ENCODE results near the gene ADGRG6.

Gene ADGRG6

GRCh38 chr6:142462260-142462659, 160.5 kb downstream of the ADGRG6 start:
- H3K4me1 ChIP-seq (ENCODE audit: control insufficient read depth, insufficient read depth, low read length): no peaks in the 10 kb centered on the region
- no peaks in the 10 kb centered on the region for H3K9me3 ChIP-seq (ENCODE audit: control insufficient read depth, low read length)
- WGBS, 2 experiments: 91 to 95% methylated on average over 2 of the region's 2 CpGs
- no peak overlapping the region for H3K4me3 ChIP-seq (ENCODE audit: insufficient read depth, low read depth, low read length)
- no peaks in the 10 kb centered on the region for H3K36me3 ChIP-seq (ENCODE audit: control insufficient read depth, insufficient read depth, low read length)
- no peaks in the 10 kb centered on the region for H3K27me3 ChIP-seq (ENCODE audit: control insufficient read depth, insufficient read depth, low read length, poor library complexity, severe bottlenecking)
- H3K27ac ChIP-seq (ENCODE audit: insufficient read depth, low read depth, low read length, poor library complexity, severe bottlenecking): no peak overlapping the region

DNA sequence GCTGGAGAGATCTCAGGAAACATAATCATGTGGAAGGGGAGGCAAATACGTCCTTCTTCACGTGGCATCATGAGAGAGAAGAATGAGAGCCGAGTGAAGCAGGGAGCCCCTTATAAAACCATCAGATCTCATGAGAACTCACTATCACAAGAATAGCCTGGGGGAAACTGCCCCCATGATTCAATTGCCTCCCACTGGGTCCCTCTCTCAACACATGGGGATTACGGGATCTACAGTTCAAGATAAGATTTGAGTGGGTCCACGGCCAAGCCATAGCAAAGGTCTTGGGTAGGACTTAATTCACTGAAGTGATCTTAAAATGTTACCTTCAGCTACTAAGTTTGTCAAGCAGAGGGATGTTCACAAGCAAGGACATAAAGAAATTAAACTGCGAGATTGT, 162.2 kb downstream of the ADGRG6 start:
- 91 to 93% methylated on average over 6 of the region's 6 CpGs for WGBS, 2 experiments
- no peaks in the 10 kb centered on the region for H3K9me3 ChIP-seq (ENCODE audit: control insufficient read depth, low read length)

DNA sequence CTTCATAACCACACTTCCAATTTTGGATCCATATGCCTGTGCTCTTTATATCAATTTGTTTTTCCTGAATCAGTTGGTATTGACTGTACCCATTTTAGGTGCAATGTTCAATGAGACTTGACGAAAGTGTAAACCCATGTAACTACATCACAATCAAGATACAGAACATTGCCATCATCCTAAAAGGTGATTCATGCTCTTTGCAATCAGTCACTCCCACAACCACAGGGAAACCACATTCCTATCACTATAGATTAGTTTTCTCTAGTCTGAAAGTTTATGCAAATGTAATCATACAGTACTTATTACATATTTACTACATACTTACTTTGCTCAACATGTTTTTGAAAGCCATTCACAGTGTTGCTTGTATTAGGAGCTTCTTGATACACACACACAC, 167.4 kb downstream of the ADGRG6 start:
- 90 to 94% methylated on average over 1 of the region's 1 CpG for WGBS, 2 experiments
- Histone ChIP-seq H3K27ac (ENCODE audit: insufficient read depth, low read depth, low read length, poor library complexity, severe bottlenecking) (no peak overlapping the region), H3K4me3 (ENCODE audit: insufficient read depth, low read depth, low read length) (no peak overlapping the region), H3K36me3 (ENCODE audit: control insufficient read depth, insufficient read depth, low read length) (no peaks in the 10 kb centered on the region), H3K27me3 (ENCODE audit: control insufficient read depth, insufficient read depth, low read length, poor library complexity, severe bottlenecking) (no peaks in the 10 kb centered on the region), H3K9me3 (ENCODE audit: control insufficient read depth, low read length) (no peaks in the 10 kb centered on the region), H3K4me1 (ENCODE audit: control insufficient read depth, insufficient read depth, low read length) (no peaks in the 10 kb centered on the region)

More for the DNA sequence above, 162.2 kb downstream of the ADGRG6 start:
- Histone ChIP-seq H3K36me3 (ENCODE audit: control insufficient read depth, insufficient read depth, low read length) (no peaks in the 10 kb centered on the region), H3K4me3 (ENCODE audit: insufficient read depth, low read depth, low read length) (no peak overlapping the region), H3K4me1 (ENCODE audit: control insufficient read depth, insufficient read depth, low read length) (no peaks in the 10 kb centered on the region), H3K27me3 (ENCODE audit: control insufficient read depth, insufficient read depth, low read length, poor library complexity, severe bottlenecking) (no peaks in the 10 kb centered on the region), H3K27ac (ENCODE audit: insufficient read depth, low read depth, low read length, poor library complexity, severe bottlenecking) (no peak overlapping the region)

- Histone ChIP-seq H3K4me1 (ENCODE audit: control insufficient read depth, insufficient read depth, low read length) (no peaks in the 10 kb centered on the region), H3K4me3 (ENCODE audit: insufficient read depth, low read depth, low read length) (no peak overlapping the region), H3K27ac (ENCODE audit: insufficient read depth, low read depth, low read length, poor library complexity, severe bottlenecking) (no peak overlapping the region), H3K9me3 (ENCODE audit: control insufficient read depth, low read length) (no peaks in the 10 kb centered on the region), H3K36me3 (ENCODE audit: control insufficient read depth, insufficient read depth, low read length) (no peaks in the 10 kb centered on the region), H3K27me3 (ENCODE audit: control insufficient read depth, insufficient read depth, low read length, poor library complexity, severe bottlenecking) (no peaks in the 10 kb centered on the region)
- WGBS, 2 experiments: 83 to 100% methylated on average over 1 of the region's 1 CpG
These were observed 168.6 kb downstream of the ADGRG6 start for GRCh38 chr6:142470421-142470820.

DNA sequence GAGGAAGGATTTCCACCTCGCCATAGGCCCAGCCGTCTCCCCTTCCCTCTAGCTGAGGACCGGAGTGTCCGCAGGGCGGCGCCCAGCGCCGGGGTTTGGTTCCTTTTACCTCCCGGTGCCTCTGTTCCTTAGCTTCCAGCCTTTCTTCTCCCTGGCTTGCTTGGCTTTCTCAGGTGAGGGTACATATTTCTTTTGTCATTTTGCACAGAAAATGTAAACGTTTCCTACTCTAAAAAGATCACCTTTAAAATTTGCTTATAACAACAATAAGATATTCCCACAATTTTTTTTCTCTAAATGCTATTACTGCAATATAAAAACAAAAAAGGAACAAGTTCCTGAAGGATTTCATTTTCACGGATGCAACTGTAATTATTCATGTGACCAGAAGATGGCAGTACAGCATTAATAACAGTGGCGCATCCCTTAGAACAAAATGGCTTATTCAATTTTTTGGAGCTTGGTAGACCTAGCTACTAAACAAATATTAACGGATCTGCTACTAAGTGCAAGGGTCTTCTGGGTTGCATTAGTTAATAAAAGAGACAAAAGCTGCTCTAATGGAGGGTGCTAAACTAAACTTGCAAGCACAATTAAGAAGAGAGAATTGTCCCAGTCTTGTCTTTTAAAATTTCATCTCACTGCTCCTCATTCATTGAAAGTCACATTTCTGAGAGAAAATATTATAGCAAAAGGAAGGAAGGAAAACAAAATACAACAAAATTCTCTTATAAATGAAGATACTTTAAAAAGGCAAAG, 172.9 kb downstream of the ADGRG6 start:
- H3K9me3 ChIP-seq (ENCODE audit: control insufficient read depth, low read length): no peaks in the 10 kb centered on the region
- no peaks in the 10 kb centered on the region for H3K4me1 ChIP-seq (ENCODE audit: control insufficient read depth, insufficient read depth, low read length)
- no peaks in the 10 kb centered on the region for H3K36me3 ChIP-seq (ENCODE audit: control insufficient read depth, insufficient read depth, low read length)
- H3K27me3 ChIP-seq (ENCODE audit: control insufficient read depth, insufficient read depth, low read length, poor library complexity, severe bottlenecking): no peaks in the 10 kb centered on the region
- H3K4me3 ChIP-seq (ENCODE audit: insufficient read depth, low read depth, low read length): no peak overlapping the region
- 9 to 10% methylated on average over 13 of the region's 13 CpGs for WGBS, 2 experiments
- no peak overlapping the region for H3K27ac ChIP-seq (ENCODE audit: insufficient read depth, low read depth, low read length, poor library complexity, severe bottlenecking)

DNA sequence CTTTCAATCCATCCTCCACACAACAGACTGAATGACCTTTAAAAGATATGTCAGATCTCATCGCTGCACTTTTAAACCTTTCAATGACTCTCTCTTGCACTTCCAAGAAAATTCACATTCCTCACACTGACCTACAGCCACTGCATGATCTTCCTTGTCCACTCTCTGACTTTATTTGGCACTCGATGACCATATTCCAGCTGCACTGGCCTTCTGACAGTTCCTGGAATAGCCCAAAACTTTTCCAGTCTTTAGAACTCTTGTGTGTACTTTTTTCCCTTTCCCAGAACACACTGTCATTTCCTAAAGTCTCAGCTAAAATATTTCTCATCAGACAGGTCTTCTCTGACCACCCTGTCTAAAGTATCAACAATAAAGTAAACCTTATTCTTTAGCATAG, 174.6 kb downstream of the ADGRG6 start:
- Histone ChIP-seq H3K9me3 (ENCODE audit: control insufficient read depth, low read length) (no peaks in the 10 kb centered on the region), H3K4me3 (ENCODE audit: insufficient read depth, low read depth, low read length) (no peak overlapping the region), H3K4me1 (ENCODE audit: control insufficient read depth, insufficient read depth, low read length) (no peaks in the 10 kb centered on the region), H3K36me3 (ENCODE audit: control insufficient read depth, insufficient read depth, low read length) (no peaks in the 10 kb centered on the region), H3K27me3 (ENCODE audit: control insufficient read depth, insufficient read depth, low read length, poor library complexity, severe bottlenecking) (no peaks in the 10 kb centered on the region), H3K27ac (ENCODE audit: insufficient read depth, low read depth, low read length, poor library complexity, severe bottlenecking) (no peak overlapping the region)
- 89 to 92% methylated on average over 2 of the region's 2 CpGs for WGBS, 2 experiments

DNA sequence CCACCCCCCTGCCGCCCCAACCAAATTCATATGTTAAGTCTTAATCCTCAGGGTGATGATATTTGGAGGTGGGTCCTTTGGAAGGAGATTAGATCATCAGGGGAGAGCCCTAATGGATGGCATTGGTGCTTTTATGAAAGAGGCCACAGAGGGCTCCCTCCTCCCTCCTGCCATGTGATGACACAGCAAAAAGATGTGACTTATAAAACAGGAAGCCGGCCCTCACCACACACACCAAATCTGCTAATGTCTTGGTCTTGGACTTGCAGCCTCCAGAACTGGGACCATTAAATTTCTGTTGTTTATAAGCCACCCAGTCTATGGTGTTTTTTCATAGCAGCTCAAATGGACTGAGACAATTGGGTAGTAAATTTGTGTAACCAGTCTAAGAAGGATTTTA, 176.3 kb downstream of the ADGRG6 start:
- no peaks in the 10 kb centered on the region for H3K4me1 ChIP-seq (ENCODE audit: control insufficient read depth, insufficient read depth, low read length)
- H3K4me3 ChIP-seq (ENCODE audit: insufficient read depth, low read depth, low read length): no peak overlapping the region
- H3K9me3 ChIP-seq (ENCODE audit: control insufficient read depth, low read length): no peaks in the 10 kb centered on the region
- 88 to 91% methylated on average over 1 of the region's 2 CpGs for WGBS, 2 experiments
- H3K27ac ChIP-seq (ENCODE audit: insufficient read depth, low read depth, low read length, poor library complexity, severe bottlenecking): no peak overlapping the region
- no peaks in the 10 kb centered on the region for H3K27me3 ChIP-seq (ENCODE audit: control insufficient read depth, insufficient read depth, low read length, poor library complexity, severe bottlenecking)
- no peaks in the 10 kb centered on the region for H3K36me3 ChIP-seq (ENCODE audit: control insufficient read depth, insufficient read depth, low read length)

- no peaks in the 10 kb centered on the region for H3K9me3 ChIP-seq (ENCODE audit: control insufficient read depth, low read length)
- H3K4me3 ChIP-seq (ENCODE audit: insufficient read depth, low read depth, low read length): no peak overlapping the region
- 87 to 91% methylated on average over 4 of the region's 4 CpGs for WGBS, 2 experiments
- no peaks in the 10 kb centered on the region for H3K36me3 ChIP-seq (ENCODE audit: control insufficient read depth, insufficient read depth, low read length)
- no peak overlapping the region for H3K27ac ChIP-seq (ENCODE audit: insufficient read depth, low read depth, low read length, poor library complexity, severe bottlenecking)
- H3K27me3 ChIP-seq (ENCODE audit: control insufficient read depth, insufficient read depth, low read length, poor library complexity, severe bottlenecking): no peaks in the 10 kb centered on the region
- no peaks in the 10 kb centered on the region for H3K4me1 ChIP-seq (ENCODE audit: control insufficient read depth, insufficient read depth, low read length)
These were observed 179.7 kb downstream of the ADGRG6 start for GRCh38 chr6:142481466-142481865.

DNA sequence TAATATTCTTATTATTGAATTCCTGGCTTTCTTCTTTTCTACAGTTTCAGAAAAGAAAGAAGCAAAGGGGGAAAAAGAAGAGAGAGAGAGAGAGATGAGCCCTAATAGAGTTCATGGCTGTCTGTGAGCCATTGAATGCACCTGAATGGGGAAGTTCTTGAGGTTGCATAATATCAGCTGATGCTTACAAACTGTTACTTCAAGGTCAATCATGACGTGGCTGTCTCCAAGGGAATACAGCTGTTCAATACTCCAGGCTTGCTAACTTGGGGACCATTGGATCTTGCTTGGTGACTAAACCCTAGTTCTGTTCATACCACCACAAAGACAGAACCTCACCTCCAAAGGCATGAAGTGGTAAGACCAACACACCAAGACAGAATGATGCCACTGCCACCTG, 180.4 kb downstream of the ADGRG6 start:
- Histone ChIP-seq H3K36me3 (ENCODE audit: control insufficient read depth, insufficient read depth, low read length) (no peaks in the 10 kb centered on the region), H3K9me3 (ENCODE audit: control insufficient read depth, low read length) (no peaks in the 10 kb centered on the region), H3K4me3 (ENCODE audit: insufficient read depth, low read depth, low read length) (no peak overlapping the region), H3K27ac (ENCODE audit: insufficient read depth, low read depth, low read length, poor library complexity, severe bottlenecking) (no peak overlapping the region), H3K4me1 (ENCODE audit: control insufficient read depth, insufficient read depth, low read length) (no peaks in the 10 kb centered on the region), H3K27me3 (ENCODE audit: control insufficient read depth, insufficient read depth, low read length, poor library complexity, severe bottlenecking) (no peaks in the 10 kb centered on the region)
- 76 to 87% methylated on average over 1 of the region's 1 CpG for WGBS, 2 experiments

DNA sequence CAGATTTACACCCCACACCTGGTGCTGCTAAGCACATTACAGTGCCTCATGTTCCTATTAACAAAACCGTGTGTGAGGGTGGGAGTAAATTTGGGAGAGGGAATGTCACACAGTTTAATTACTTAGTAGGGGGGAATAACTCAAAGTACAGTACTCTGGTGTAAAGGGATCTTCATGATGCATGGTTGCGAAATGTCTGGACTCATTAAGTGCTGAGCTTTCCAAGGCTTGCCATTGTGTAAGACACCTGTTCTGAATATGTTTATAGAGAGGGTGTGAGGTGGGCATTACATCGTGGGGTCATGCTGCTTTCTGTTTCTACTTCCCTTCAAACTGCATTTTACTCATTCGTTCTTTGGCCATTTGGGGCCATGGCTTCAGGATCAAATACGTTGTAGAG, 181.2 kb downstream of the ADGRG6 start:
- Histone ChIP-seq H3K4me1 (ENCODE audit: control insufficient read depth, insufficient read depth, low read length) (no peaks in the 10 kb centered on the region), H3K9me3 (ENCODE audit: control insufficient read depth, low read length) (no peaks in the 10 kb centered on the region), H3K4me3 (ENCODE audit: insufficient read depth, low read depth, low read length) (no peak overlapping the region), H3K27me3 (ENCODE audit: control insufficient read depth, insufficient read depth, low read length, poor library complexity, severe bottlenecking) (no peaks in the 10 kb centered on the region), H3K27ac (ENCODE audit: insufficient read depth, low read depth, low read length, poor library complexity, severe bottlenecking) (no peak overlapping the region), H3K36me3 (ENCODE audit: control insufficient read depth, insufficient read depth, low read length) (no peaks in the 10 kb centered on the region)
- 88 to 93% methylated on average over 4 to 5 of the region's 5 CpGs for WGBS, 2 experiments
